Cortex of kidney (tissue), 1 donor: ENCODE measurements around the gene FBXO44.
"Not testable (repeated sequence)": the region's sequence is repeated elsewhere in the genome, so short reads cannot be mapped to it uniquely, and the experiment has no call there.

ENCODE experiments used
- DNase-seq: peaks from one replicate; lab custom pipeline; 2025; lab: John Stamatoyannopoulos, UW

The FBXO44 gene

GRCh38 chr1:11640101-11640500 lies 14.6 kb upstream of the FBXO44 start:
- no peak for DNase-seq

GRCh38 chr1:11640944-11641343 lies 13.7 kb upstream of the FBXO44 start:
- no peak for DNase-seq

GRCh38 chr1:11641776-11642305 lies 12.8 kb upstream of the FBXO44 start:
- no peak for DNase-seq

- DNase-seq: not testable (repeated sequence)
Observed at GRCh38 chr1:11642418-11643017, 12.2 kb upstream of the FBXO44 start.

GRCh38 chr1:11643782-11644181 lies 10.9 kb upstream of the FBXO44 start:
- DNase-seq: no peak

DNA sequence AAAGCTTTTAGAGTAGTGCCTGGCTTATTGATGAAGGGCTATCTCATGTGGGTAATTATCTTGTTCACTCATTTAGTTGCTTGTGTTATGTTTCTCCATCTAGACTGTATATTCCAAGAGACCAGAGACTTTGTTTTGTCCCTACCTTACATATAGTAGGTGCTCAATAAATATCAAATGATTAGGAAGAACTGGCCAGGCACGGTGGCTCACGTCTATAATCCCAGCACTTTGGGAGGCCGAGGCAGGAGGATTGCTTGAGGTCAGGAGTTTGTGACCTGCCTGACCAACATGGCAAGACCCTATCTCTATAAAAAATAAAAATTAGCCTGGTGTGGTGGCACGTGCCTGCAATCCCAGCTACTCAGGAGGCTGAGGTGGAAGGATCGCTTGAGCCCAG lies 9.4 kb upstream of the FBXO44 start:
- no peak for DNase-seq

DNA sequence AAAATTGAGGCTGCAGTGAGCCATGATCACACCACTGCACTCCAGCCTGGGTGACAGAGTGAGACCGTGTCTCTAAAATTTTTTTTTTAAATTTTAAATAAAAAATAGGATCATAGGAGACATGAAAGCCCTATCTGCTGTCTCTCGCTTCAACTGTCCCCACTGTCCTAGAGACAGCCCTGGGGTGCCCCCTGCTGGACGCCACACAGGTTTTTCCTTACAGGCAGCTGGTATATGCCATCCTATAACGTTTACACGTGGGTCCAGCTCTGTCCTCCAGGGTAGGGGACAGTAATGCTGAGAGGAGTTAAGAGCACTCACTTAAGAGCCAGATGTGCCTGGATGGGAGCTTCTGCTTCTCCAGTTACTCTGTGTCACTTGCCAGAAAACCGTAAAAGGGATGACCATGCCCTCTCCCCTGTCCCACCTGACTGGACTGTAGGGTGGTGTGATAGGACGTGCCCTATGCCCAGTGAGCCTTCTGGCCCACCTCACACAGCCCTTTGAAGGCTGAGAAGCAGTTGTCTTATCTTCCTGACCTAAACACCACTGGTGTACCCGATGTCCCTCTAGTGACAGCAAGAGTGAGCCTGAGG lies 8.9 kb upstream of the FBXO44 start:
- DNase-seq: no peak

DNA sequence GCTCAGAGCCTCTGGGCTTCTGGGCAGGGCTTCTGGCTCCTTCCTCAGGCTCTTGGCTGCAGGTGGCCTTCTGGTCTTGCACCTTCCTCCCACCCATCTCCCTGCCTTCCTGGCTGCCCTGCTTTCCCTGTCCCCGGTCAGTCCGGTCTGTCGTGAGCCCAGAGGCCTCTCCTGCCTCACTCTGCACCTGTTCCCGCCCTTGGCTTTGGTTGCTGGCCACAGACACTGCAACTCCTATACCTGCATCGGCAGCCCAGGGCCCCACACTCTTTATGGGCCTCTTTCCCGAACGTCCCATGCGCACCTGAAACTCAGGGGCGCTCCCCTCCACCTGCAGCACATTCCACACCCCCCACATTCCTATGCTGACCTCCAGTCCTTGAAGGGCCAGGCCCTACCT lies 8.4 kb upstream of the FBXO44 start:
- no peak for DNase-seq

GRCh38 chr1:11647333-11647732 lies 7.3 kb upstream of the FBXO44 start:
- DNase-seq: no peak

GRCh38 chr1:11648039-11648438 lies 6.6 kb upstream of the FBXO44 start:
- DNase-seq: no peak

DNA sequence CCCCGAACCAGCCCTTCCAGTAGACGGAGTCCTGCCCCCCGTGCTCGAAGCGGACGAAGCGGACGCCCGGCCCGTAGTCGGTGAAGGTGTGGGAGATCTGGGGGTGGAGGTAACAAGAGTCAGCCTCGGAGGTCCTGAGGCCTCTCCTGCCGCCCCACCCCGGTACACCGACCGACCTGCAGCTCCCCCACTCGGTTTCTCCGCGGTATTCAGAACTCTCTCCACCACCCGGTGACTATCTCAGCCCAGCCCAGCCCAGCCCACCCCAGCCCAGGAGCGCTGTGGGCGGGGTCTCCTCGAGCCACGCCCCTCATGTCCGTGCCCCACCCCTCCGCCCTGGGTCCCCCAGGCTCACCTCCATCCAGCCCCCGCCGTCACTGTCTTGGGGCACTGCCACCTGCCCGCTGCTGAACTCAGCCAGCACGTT lies 5.9 kb upstream of the FBXO44 start:
- no peak for DNase-seq

DNA sequence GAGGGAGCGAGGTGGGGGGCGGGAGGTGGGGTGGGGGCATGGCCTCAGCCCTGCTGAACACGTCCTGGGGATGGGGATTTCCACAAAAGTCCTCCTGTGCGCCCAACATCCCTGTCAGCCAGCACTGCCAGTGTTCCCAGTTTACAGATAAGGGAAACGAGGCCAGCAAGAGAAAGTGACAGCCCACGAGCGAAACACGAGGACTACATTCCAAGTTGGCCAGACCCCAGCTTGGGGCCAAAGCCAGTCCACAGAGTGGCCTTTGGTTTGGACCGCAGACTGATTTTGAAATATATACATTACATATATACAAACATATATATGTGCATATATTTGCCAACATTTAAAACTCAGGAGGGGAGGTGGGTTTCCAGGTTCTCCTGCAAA lies 5.4 kb upstream of the FBXO44 start:
- no peak for DNase-seq

DNA sequence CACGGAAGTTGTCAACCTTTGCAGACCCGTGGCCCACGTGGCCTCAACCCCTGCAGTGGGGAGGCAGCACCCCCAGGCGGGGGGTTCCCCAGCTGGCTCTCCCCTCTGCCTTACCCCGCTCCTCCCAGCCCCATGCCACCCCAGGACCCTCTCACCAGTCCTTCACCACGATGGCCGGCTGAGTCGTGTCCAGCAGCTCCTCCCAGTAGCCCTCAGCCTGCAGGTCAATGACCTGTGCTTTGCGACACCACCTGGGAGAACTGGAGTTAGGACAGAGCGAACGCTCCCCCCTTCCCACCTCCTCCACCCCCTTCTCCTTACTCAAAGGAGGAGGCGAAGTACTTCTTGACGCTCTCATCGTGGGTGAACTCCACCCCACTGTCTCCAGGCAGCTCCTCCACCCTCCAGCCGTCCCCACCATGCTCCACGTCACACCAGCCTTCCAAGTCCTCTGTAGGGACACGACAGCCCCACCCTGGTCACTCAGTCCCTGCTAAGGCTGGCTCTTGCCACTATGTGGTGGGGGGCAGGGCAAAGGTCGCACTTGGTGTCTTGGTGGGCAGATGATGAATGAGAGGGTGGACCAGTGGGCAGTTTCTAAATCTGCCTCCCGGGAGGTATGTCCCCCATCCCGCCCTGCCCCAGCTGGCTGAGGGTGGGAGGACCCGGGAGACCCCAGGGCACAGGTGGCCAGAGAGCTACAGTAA lies 4.9 kb upstream of the FBXO44 start:
- DNase-seq: no peak

GRCh38 chr1:11650331-11650991 lies 4.2 kb upstream of the FBXO44 start:
- DNase-seq: no peak

- no peak for DNase-seq
Observed at GRCh38 chr1:11651017-11651416, 3.7 kb upstream of the FBXO44 start.

DNA sequence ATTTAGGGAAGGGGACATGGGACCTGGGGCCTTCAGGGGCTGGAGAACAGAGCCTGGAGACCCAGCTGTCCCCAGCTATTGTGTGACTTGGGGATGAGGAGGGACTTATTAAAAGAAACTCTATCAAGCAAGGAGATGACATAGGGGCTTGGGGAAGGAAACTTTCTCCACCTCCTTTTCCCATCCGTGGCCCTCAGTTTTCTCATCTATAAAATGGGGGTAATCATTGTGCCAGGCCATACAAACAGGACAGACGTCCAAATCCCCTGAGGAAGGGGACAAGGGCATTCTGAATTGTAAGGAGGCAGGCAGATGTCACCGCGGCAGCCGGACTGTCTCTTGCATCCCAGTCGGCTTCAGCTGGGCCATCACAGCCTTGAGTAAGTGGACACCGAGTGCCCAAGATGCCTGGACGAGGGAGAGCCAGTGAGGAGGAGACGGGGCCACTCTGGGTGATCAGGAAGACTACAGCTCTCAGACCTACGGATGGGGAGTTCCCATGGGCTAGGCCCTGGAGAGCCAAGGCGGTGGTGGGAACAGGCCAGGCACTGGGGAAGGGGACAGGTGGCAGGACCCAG lies 2.4 kb upstream of the FBXO44 start:
- no peak for DNase-seq

GRCh38 chr1:11653101-11653860 lies 1.4 kb upstream of the FBXO44 start:
- no peak for DNase-seq

DNA sequence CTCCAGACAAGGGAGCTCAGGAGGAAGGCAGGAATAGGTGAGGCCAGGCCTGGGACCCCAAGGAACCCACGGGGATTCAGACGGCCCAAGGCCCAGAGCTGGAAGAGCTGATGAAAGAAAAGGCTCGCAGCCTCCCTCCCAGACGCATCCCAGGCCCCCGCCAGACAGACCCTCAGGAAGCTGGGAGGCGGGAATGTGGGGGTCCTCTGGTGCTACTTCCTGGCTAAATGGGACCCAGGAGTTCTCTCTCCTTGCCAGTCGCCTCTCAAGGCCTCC lies 878 bp upstream of the FBXO44 start:
- no peak for DNase-seq

DNA sequence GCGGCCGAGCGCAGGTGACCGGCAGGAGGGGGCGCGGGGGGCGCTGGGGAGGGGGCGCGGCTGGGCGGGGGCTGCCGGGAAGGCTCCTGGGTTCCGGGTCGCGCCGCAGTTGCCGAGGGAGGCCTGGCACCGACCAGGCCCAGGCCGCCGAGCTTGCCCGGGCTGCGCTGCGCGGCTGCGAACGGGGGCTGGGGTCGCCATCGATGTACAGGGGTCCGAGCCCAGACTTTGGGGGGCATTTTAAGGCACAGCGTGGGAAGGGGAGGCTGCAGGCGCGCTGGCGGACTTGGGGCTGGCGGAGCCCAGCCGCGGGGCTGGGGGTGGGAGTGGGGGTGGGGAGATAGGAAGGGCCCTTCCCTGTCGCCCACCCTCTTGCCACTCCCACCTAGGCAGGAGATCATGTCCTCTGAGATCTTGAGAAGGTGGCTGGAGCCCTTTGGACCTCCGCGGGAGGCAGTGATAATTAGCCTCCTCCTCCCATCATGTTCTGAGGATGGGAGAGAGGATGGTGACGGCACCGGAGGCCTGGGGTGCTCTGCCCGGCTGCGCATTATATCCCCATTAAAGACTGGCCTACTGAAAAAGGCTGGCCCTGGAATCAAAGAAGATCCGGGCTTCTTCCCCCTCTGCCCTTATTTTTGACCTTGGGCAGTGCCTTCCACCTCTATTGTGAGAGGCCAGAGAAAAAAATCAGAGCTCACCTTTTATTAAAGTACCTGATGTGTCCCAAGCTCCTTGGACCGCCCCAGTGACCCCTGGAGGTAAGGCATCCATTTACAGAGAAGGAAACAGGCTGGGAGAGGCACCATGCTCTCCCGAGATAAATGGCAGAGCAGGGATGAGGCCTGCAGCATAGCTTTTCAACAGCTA lies 497 bp downstream of the FBXO44 start:
- DNase-seq: no peak

DNA sequence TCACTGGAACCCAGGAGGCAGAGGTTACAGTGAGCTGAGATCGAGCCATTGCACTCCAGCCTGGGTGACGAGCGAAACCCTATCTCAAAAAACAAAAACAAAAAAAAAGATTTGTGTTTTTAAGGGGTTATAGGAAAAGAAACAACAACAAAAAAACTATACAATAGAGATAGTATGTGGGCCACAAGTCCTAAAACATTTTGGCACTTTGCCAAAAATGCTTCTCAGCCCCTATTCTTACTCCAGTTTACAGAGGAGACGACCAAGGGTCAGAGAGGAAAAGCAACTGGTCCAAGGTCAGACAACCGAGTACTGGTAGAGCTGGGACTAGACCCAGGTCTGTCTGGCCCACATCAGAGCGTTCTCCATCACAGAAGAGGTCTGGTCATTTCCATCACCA lies 3.0 kb downstream of the FBXO44 start:
- no peak for DNase-seq

- no peak for DNase-seq
Observed at GRCh38 chr1:11658542-11658941, 3.9 kb downstream of the FBXO44 start.
